DND-41 (cell line): ENCODE results near the gene EDNRA.

Source experiments
- EZH2 ChIP-seq: IDR thresholded peaks from 3 replicates; pipeline ENCODE4 v1.6.1; 2012; ENCODE audit warnings: borderline replicate concordance, low read depth, mild to moderate bottlenecking, moderate library complexity, low read length, inconsistent platforms; ENCODE audit not compliant: severe bottlenecking
- TF ChIP-seq, protein P1 (sequence below): IDR thresholded peaks from 2 replicates; pipeline ENCODE4 v1.5.1; 2012; ENCODE audit warnings: borderline replicate concordance, low read length, moderate library complexity, mild to moderate bottlenecking; ENCODE audit not compliant: poor library complexity, severe bottlenecking; ENCODE audit errors: extremely low read depth

DNA sequence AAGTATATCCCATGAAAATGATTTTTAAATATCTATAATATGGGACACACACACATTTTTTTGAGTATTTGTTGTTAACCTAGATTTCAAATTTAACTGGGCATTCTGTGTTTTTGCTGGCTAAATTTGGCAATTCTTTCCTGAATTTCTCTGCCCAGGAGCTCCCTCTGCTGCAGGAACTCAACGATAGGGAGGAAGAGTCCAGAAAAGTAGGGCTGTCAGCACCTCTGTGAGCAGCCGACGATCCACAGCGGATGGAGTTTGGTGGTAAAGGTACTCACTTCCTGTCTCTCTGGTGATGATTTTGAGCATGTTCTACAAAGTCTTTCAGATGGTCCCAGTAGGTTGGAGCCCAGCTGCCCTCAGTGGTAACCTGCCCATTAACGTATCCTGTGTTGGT is 113.2 kb downstream of the EDNRA start:
- TF ChIP-seq, protein P1, sequence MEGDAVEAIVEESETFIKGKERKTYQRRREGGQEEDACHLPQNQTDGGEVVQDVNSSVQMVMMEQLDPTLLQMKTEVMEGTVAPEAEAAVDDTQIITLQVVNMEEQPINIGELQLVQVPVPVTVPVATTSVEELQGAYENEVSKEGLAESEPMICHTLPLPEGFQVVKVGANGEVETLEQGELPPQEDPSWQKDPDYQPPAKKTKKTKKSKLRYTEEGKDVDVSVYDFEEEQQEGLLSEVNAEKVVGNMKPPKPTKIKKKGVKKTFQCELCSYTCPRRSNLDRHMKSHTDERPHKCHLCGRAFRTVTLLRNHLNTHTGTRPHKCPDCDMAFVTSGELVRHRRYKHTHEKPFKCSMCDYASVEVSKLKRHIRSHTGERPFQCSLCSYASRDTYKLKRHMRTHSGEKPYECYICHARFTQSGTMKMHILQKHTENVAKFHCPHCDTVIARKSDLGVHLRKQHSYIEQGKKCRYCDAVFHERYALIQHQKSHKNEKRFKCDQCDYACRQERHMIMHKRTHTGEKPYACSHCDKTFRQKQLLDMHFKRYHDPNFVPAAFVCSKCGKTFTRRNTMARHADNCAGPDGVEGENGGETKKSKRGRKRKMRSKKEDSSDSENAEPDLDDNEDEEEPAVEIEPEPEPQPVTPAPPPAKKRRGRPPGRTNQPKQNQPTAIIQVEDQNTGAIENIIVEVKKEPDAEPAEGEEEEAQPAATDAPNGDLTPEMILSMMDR = peak; percentile 6
- TF ChIP-seq EZH2 = no peak
